BJ (cell line): ENCODE measurements around the gene NUAK2. TPM values are rescaled to one million over a fixed set of nuclear protein-coding genes. Genes with fewer than 3 reads are reported as not detected.
A peak's percentile ranks its signal among the peaks of the same experiment; 100 is the strongest.

ENCODE experiments used
- CTCF ChIA-PET: fragments of 350-600 bp; formaldehyde crosslinking; extraction: SDS; loops from one replicate; lab custom pipeline; 2021; ENCODE audit warnings: antibody characterized with exemption, inconsistent platforms; lab: Yijun Ruan, JAX
- POLR2A ChIA-PET: fragments of 300-600 bp; sonication (Branson Sonifier 250); formaldehyde crosslinking; extraction: SDS; loops from one replicate; lab custom pipeline; 2021; ENCODE audit warnings: antibody characterized with exemption; lab: Charles Lee
- DNase-seq: peaks from one replicate; pipeline ENCODE4 v3.0.0-alpha.2; 2011; ENCODE audit warnings: low read depth
- H3K27me3 ChIP-seq: 2 replicates; pipeline ENCODE4 v1.6.0; 2011; ENCODE audit warnings: low read length; ENCODE audit not compliant: control insufficient read depth, insufficient read depth
- H3K36me3 ChIP-seq: 2 replicates; pipeline ENCODE4 v1.5.1; 2011; ENCODE audit warnings: low read length; ENCODE audit not compliant: control insufficient read depth, insufficient read depth
- H3K4me3 ChIP-seq: 2 replicates; pipeline ENCODE4 v1.5.1; 2011; ENCODE audit warnings: low read depth, mild to moderate bottlenecking, control low read depth, low read length
- CTCF ChIP-seq: IDR thresholded peaks from 2 replicates; pipeline ENCODE4 v1.5.1; 2011; ENCODE audit warnings: low read depth, mild to moderate bottlenecking, control low read depth, inconsistent platforms, low read length, moderate library complexity; ENCODE audit not compliant: insufficient read depth
- polyA plus RNA-seq: library from polyadenylated mRNA; depleted of rRNA; stranded (reverse); fragments of >200 nt; gene quantifications from 2 replicates; pipeline ENCODE4 v1.2.3, GENCODE V29; 2011

Gene NUAK2
- polyA plus RNA-seq, 1 experiment, result 5.8 TPM

GRCh38 chr1:205272536-205272935, 49.0 kb downstream of the NUAK2 start:
- Histone ChIP-seq H3K4me3 (no peak overlapping the region), H3K36me3 (no peaks in the 10 kb centered on the region; the same call in 1 of the 2 replicates), H3K27me3 (no peaks in the 10 kb centered on the region)
- ChIA-PET CTCF (interaction anchor here (0.8 to 11.8 kb wide), 14 partner anchors 9 to 283 kb away, joined by 3 to 679 read pairs (median 8); partner anchors contain the start of genes NUAK2 and TMCC2), POLR2A (no interaction called here)
- no peak for DNase-seq
- TF ChIP-seq CTCF, result no peak

- no peak overlapping the region for H3K4me3 ChIP-seq
- no peaks in the 10 kb centered on the region; the same call in 1 of the 2 replicates for H3K36me3 ChIP-seq
- no peak for TF ChIP-seq CTCF
- ChIA-PET CTCF (interaction anchor here (0.8 to 11.8 kb wide), 13 partner anchors 8 to 253 kb away, joined by 3 to 679 read pairs (median 3); partner anchors contain the start of gene NUAK2), POLR2A (no interaction called here)
- no peaks in the 10 kb centered on the region for H3K27me3 ChIP-seq
- no peak for DNase-seq
These were observed 49.8 kb downstream of the NUAK2 start for GRCh38 chr1:205271745-205272144.

- Histone ChIP-seq H3K27me3 (no peaks in the 10 kb centered on the region), H3K36me3 (no peaks in the 10 kb centered on the region; the same call in 1 of the 2 replicates), H3K4me3 (no peak overlapping the region)
- POLR2A ChIA-PET, result no interaction called here
- DNase-seq, result no peak
- CTCF ChIA-PET, result interaction anchor here (1.0 to 11.8 kb wide), 15 partner anchors 9 to 253 kb away, joined by 3 to 679 read pairs (median 3); partner anchors contain the start of gene NUAK2
- peak; percentile 37; the same call in 1 of the 2 replicates for TF ChIP-seq CTCF
These were observed 50.3 kb downstream of the NUAK2 start for GRCh38 chr1:205271277-205271676.

- no peak for DNase-seq
- no peaks in the 10 kb centered on the region for H3K27me3 ChIP-seq
- no peak overlapping the region for H3K4me3 ChIP-seq
- TF ChIP-seq CTCF, result no peak
- H3K36me3 ChIP-seq, result no peaks in the 10 kb centered on the region; the same call in 1 of the 2 replicates
- POLR2A ChIA-PET, result no interaction called here
- CTCF ChIA-PET, result interaction anchor here (0.5 to 11.8 kb wide), 14 partner anchors 10 to 270 kb away, joined by 3 to 679 read pairs (median 4); partner anchors contain the start of gene NUAK2
These were observed 50.8 kb downstream of the NUAK2 start for GRCh38 chr1:205270764-205271163.

- ChIA-PET POLR2A (no interaction called here), CTCF (interaction anchor here (0.5 to 11.8 kb wide), 12 partner anchors 10 to 271 kb away, joined by 3 to 679 read pairs (median 4); partner anchors contain the start of gene NUAK2)
- no peak for TF ChIP-seq CTCF
- Histone ChIP-seq H3K4me3 (no peak overlapping the region), H3K27me3 (no peaks in the 10 kb centered on the region), H3K36me3 (no peaks in the 10 kb centered on the region; the same call in 1 of the 2 replicates)
- DNase-seq, result no peak
These were observed 51.3 kb downstream of the NUAK2 start for GRCh38 chr1:205270271-205270670.
